RWPE2 (cell line): ENCODE data around the gene RNLS.

Source experiments
- ATAC-seq: fragments of 200-7000 bp; cut with Tn5 transposase; 3 replicates; pipeline ENCODE4 v1.9.1; 2021; ENCODE audit warnings: low read depth
- DNase-seq: peaks from one replicate; pipeline ENCODE4 v3.0.0-alpha.2; 2020; ENCODE audit warnings: low spot score
- H3K27ac ChIP-seq: fragments of 450-650 bp; 2 replicates; pipeline ENCODE4 v1.5.1; 2017; ENCODE audit warnings: mild to moderate bottlenecking; ENCODE audit not compliant: poor library complexity, severe bottlenecking
- H3K27me3 ChIP-seq: fragments of 250-450 bp; sonication (Bioruptor Pico); 2 replicates; pipeline ENCODE4 v1.5.1; 2021; ENCODE audit warnings: mild to moderate bottlenecking, moderate library complexity; ENCODE audit not compliant: insufficient read depth, poor library complexity, severe bottlenecking
- H3K36me3 ChIP-seq: fragments of 250-450 bp; sonication (Bioruptor Pico); 2 replicates; pipeline ENCODE4 v1.5.1; 2020; ENCODE audit warnings: low read depth, mild to moderate bottlenecking, moderate library complexity
- H3K4me1 ChIP-seq: fragments of 250-450 bp; sonication (Bioruptor Pico); 2 replicates; pipeline ENCODE4 v1.5.1; 2021; ENCODE audit warnings: mild to moderate bottlenecking, moderate library complexity; ENCODE audit not compliant: insufficient read depth, poor library complexity, severe bottlenecking
- H3K4me3 ChIP-seq: fragments of 250-450 bp; sonication (Bioruptor Pico); 2 replicates; pipeline ENCODE4 v1.5.1; 2021; ENCODE audit warnings: mild to moderate bottlenecking, moderate library complexity; ENCODE audit not compliant: severe bottlenecking
- H3K9me3 ChIP-seq: fragments of 250-450 bp; sonication (Bioruptor Pico); 2 replicates; pipeline ENCODE4 v1.5.1; 2021; ENCODE audit warnings: mild to moderate bottlenecking, moderate library complexity; ENCODE audit not compliant: severe bottlenecking
- CTCF ChIP-seq: fragments of 450-650 bp; IDR thresholded peaks from one replicate; pipeline ENCODE4 v1.5.1; 2017; ENCODE audit warnings: mild to moderate bottlenecking, moderate library complexity; ENCODE audit not compliant: poor library complexity, severe bottlenecking

RNLS gene

DNA sequence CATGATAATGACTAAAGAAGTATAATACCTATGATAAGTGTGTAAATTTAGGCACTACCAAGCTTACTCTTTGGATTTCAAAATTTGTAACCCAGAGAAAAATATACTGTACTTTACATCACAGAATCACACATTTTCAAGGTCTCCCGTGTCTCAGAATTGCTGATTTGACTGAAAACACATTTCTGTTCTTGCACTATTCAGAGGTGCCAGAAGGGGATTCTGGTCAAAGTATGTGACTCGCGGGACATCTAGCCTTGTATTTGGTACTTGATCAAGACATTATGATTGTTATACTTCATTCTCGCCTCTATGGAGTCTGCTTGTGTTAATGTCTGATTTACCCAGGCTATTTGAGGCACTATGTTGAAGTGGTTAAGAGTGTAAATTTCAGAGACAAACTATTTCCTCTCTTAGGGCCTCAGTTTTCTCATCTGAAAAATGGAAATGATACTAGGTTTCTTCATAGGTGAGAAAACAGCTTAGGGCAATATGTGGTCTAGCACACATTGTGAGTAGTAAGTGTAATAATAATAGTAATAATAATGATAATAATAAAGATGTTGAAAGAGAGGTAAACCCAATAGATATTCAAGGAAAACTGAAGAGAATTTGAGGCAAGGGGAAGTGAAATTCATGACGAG, 320.4 kb downstream of the RNLS start:
- Histone ChIP-seq H3K27ac (no peak overlapping the region), H3K4me3 (no peak overlapping the region), H3K36me3 (no peaks in the 10 kb centered on the region), H3K27me3 (no peaks in the 10 kb centered on the region), H3K4me1 (no peaks in the 10 kb centered on the region), H3K9me3 (no peaks in the 10 kb centered on the region)
- DNase-seq (no peak), ATAC-seq (no peak)
- TF ChIP-seq CTCF: no peak

GRCh38 chr10:88261152-88261551, 322.0 kb downstream of the RNLS start:
- Histone ChIP-seq H3K9me3 (no peaks in the 10 kb centered on the region), H3K36me3 (no peaks in the 10 kb centered on the region), H3K4me3 (no peak overlapping the region), H3K27ac (no peak overlapping the region), H3K27me3 (no peaks in the 10 kb centered on the region), H3K4me1 (no peaks in the 10 kb centered on the region)
- DNase-seq (no peak), ATAC-seq (no peak)
- TF ChIP-seq CTCF: no peak

GRCh38 chr10:88260329-88261051, 322.6 kb downstream of the RNLS start:
- no peaks in the 10 kb centered on the region for H3K36me3 ChIP-seq
- no peak for ATAC-seq

DNA sequence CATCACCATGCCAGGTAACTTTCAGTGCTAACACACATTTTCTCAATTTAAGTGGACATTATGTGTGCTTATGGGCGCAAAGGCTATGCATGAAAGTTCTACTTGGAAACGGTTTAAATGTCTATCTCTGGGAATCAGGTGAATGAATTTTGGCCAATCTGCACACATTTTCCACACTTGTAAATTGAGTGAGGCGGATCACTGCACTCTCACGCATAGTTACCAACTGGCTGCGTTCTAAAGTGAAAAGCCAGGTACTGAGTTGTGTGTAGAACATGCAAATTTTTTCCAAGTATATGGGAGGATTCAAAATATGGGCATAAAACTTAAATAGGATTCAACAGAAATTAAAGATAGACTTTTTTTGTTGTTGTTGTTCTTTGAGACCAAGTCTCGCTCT, 323.7 kb downstream of the RNLS start:
- Histone ChIP-seq H3K4me3 (no peak overlapping the region), H3K27me3 (no peaks in the 10 kb centered on the region), H3K27ac (no peak overlapping the region), H3K9me3 (no peaks in the 10 kb centered on the region), H3K4me1 (peaks cover 5% of the 10 kb centered on the region), H3K36me3 (no peaks in the 10 kb centered on the region)
- no peak for TF ChIP-seq CTCF
- DNase-seq (no peak), ATAC-seq (no peak)

More at GRCh38 chr10:88260329-88261051, 322.6 kb downstream of the RNLS start:
- H3K4me1 ChIP-seq: no peaks in the 10 kb centered on the region
- TF ChIP-seq CTCF: no peak
- H3K4me3 ChIP-seq: no peak overlapping the region
- no peaks in the 10 kb centered on the region for H3K9me3 ChIP-seq
- no peak overlapping the region for H3K27ac ChIP-seq
- H3K27me3 ChIP-seq: no peaks in the 10 kb centered on the region
- no peak for DNase-seq

- Histone ChIP-seq H3K36me3 (no peaks in the 10 kb centered on the region), H3K27ac (no peak overlapping the region), H3K9me3 (no peaks in the 10 kb centered on the region), H3K4me3 (no peak overlapping the region), H3K4me1 (peaks cover 15% of the 10 kb centered on the region), H3K27me3 (no peaks in the 10 kb centered on the region)
- DNase-seq: no peak
- no peak for TF ChIP-seq CTCF
- ATAC-seq: no peak
These were observed 326.2 kb downstream of the RNLS start for GRCh38 chr10:88256886-88257285.
